Activated naive CD4-positive, alpha-beta T cell treated with anti-CD3 and anti-CD28 coated beads, Interleukin-2, amount 50 U/mL, for 16 hours (primary cell): ENCODE measurements around the gene CALR3.
"Not testable (repeated sequence)": the region's sequence is repeated elsewhere in the genome, so short reads cannot be mapped to it uniquely, and the experiment has no call there.

Experiments used
- DNase-seq: peaks from one replicate; pipeline ENCODE4 v3.0.0-alpha.2; 2020

The CALR3 gene

DNA sequence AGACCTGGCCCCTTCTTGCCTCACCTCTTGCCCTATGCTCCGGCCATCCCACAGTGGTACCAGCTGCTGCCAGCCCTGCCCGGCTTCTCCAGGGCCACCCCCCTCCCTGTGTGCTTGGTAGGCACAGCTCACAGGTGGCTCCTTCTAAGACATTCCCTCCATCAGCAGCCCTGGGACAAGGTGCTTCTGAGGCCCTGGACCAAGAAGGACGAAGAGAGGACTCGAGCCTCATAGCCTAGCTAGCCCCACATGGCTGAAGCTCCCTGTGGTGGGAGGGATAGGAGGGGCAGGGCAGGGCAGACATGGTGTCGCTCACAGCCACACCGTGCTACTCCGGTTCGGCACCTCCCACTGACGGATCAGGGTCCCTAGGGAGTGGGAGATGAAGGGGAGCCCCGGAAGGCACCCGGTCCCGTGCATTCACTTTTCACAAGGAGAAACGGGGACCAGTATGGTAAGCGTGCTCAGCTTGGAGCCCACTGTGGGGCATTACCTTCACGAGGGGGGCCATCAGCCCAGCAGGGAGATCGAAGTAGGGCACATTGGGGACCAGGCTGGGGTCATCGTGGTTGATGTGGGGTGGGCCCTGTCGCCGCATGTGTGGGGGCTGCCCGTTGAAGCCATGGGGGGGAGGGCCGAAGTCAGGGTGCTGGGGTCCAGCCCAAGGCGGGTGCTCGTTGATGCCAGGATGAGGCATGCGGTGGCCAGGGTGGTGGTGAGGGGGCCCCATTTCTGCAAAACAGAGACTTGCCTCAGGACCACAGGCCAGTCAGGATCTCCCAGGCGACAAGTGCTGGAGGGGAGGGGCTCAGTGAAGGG is 26.8 kb upstream of the CALR3 start:
- DNase-seq = no peak

DNA sequence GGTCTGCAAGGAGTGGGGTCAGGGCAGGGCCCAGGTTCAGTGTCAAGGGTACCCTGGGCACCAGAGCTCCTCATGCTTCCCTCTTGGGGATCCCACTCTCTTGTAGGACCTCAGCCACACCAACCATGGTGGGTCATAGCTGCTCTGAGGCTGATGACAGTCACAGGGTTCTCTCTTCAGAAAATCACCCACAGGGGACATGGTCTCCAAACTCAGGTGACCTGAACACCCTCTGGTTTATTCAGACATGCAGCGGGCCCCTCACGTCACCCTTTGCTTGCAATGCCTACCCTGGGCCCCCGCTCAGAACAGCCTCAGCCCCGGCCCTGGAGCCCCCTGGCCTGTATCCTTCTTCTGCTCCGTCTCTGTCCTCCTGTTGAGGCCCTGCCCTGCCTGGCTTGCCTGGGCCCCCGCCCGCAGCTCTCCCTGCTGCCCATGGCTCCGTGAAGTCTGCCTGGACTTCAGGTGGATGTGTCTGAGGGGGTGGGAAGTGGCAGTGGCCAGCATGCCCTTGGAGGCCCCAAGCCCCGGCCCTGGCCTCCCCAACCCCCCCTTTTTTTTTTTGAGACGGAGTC is 25.8 kb upstream of the CALR3 start:
- no peak for DNase-seq

DNA sequence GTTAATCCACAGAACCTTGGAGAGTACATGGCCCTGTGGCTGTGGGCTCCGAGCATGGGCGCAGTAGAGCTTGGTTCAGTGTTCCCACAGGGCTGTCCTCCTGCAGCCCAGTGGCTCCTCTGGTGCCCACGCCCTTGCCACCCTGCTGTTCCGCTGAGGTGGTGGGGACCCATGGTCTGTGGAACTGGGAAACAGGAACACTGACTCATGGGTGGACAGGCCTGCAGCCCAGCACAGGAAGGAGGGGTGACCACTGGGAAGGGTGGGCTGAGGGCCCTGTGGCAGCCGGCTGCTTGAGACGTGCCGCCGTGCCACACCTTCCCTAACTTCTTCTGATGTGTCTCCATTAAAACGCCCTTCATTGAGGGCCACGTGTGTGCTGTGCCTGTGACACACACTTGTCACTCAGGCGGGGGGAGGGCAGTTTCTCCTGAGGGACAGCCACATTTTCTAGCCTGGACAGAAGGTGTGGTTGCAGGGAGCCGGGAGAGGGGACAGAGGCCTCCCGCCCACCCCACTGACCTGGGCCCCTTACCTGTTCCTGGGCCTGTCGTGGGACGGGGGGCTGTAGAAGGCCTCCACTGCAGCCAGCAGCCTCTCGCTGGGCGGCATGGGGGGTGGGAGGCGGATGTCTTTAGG is 25.1 kb upstream of the CALR3 start:
- DNase-seq = no peak

DNA sequence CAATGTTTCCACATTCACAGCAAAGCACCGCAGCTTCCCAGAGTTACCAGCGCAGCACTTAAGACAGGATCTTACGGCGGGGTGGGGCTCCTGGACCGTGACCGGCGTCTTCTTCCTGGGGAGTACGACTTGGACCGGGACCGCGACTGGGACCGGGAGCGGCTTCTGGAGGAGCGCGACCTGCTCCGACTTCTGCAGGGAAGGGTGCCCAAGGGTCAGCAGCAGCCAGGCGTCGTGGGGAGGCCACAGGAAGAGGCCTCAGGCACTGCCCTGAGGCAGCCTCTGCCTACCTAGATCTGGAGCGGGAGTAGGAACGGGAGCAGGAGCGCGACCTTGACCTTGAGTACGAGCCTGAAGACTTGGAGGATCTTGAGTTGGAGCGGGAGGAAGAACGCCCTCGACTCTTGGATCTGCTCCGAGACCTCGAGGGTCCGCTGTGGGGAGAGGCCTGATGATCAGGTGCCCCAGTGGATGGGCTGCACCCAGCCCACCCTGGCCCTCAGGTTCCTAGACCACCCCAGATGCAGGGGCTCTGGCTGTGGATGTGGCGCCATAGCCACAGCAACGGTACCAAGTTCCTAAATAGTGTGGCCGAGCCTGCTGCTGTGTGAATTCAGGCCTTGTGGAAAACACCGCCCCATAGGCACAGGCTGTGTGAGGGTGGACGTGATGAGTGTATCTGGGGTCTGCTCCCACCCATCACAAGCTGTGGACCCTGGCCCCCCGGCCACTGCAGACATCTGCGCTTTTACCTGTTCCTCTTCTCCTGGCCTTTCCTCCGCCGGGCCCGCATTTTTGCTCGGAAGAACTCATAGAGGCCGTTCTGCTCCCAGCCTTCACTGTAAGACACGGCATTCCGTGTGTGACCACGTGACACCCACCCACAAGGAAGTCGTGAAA is 24.4 kb upstream of the CALR3 start:
- no peak for DNase-seq

DNA sequence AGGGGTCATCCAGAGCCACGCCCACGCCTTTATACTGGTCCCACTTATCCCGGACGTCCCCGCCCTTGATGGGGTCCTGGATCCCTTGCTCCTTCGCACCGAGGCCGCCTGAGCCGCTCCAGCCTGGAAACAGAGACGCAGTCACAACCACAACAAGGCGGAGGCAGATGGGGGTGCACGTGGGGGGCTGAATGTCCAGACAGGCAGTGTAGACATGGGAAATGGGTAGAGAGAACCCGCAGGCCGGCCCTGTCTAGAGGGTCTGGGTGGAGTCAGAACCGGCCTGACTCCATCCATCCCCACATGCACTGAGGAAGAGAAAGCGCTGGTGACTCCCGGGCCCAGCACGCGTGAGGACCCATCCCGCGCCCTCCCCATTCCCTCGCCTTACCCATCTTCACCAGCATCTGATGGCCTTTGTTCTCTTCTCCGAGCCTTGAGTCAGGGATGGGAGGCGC is 23.3 kb upstream of the CALR3 start:
- no peak for DNase-seq

DNA sequence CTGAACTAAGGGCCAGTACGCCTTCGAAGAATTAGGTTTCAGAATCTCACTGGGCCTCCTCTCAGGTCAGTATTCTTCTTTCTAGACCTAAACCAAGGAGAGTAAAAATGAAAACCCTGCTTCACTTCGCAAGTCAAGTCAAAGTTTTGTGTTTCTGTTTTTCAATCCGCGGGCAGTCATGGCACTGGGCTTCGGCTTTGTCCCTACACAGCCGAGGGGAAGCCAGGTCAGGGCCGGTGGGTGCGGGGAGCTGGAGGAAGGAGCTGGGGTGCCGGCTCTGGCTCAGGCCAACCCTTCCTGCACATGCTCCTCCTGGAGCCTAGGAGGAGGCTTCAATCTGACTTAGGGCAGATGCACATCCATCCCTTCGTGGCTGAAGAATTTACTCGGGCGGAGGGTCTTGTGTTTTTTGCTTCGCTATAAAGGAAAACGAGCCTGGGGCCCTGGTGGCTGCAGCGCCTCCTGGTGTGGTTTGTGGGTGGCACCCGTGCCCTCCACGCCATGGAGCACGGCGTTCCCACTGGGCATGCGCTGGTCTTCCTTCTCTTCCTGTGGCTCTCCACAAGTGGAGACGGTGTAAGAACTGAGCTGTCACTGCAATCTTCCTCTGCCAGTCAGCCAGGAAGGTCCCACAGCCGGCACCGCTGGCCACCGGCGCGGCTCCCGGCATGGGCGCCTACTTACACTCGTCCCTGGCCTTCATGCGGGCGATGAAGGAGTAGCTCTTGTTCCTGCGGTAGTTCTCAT is 22.7 kb upstream of the CALR3 start:
- no peak for DNase-seq

DNA sequence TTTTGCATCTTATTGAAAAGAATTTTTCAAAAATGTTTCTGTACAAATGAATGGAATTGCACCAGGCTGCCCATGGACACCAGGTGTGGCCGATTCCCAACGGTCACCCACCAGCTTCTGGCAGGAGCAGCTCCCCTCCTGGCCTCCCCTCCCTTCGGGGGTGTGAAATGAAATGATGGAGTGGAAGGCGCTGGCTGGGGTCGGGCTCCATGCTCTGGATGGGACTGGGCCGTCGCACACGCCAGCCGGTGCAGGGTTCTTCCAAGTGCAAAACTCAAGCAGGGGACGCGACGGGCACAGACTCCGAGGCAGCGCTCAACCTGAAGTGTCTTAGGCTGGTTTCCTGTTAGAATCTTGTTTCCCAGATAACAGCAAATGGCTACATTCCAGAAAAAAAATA is 22.1 kb upstream of the CALR3 start:
- no peak for DNase-seq

DNA sequence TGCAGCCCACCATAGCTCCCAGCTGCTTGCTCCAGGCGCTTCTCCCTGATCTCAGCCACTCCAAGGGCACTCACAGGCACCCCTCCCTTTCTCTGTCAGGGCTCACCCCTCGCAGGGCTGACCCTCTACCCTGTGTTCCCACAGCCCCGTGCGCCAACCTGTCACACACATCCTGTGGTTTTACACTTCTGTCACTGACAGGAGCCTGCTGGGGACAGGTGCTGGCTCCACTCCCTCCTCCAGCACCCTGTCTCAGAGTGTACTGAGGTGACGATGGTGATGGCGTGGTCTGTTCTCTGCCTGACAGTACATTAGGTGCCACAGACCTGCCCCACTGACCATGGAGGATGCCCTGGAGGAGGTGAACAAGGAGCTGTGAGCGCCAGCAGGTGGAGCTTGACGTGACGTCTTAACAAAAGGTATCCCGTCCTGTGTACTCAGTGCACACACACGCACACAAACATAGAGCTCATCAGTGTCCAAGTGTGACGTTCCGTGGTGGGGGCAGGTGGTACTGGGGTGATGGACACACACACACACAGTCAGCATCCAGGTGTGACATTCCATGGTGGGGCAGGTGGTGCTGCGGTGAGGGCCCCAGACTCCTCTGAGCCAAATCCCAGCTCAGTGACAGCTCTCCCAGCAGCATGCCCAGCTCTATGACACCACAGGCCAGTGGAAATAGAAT is 21.1 kb upstream of the CALR3 start:
- no peak for DNase-seq

DNA sequence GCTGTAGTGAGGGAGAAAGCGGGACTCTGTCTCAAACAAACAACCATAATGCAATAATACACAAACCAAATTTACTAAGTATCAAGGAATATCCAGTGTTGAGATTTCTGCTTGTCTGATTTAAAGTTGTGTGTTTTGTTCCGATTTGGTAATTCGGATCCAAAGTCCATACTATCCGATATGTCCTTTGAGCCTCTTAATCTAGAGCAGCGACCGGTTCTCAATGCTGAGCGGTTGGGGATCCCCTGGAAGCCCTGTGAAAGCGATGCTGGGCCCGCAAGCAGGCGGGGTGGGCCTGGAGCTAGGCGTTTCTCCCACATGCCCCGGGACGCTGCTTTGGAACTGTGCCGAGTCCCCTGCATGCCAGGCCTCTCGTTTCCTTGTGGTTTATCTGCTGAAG is 20.4 kb upstream of the CALR3 start:
- DNase-seq = no peak

DNA sequence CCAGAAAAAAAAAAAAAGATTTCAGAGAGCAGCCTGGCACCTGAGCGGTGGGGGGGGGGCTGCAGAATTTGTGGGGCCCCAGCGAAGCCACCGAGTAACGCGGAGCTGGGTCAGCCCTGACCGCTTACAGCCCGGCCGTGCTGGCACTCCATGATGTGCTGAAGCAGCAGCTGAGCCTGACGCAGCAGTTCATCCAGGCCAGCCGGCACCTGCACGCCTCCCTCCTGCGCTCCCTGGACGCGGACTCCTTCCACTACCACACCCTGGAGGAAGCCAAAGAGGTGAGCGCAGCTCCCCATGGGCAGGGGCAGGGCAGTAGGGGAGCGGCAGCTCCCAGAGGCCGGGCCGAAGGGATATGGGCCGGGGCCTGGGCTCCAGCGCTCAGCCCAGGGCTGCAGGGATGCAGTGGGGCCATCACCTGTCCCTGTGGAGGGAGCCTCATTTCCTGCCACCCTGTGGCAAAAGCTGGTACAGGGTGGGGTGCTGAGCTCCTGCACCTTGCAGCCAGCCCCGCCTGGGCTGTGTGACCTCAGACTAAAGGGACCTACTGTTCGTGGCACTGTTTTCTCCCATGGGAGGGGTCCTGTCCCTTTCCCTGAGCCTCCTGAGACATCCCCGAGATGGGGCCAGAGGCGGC is 18.5 kb upstream of the CALR3 start:
- DNase-seq = no peak

DNA sequence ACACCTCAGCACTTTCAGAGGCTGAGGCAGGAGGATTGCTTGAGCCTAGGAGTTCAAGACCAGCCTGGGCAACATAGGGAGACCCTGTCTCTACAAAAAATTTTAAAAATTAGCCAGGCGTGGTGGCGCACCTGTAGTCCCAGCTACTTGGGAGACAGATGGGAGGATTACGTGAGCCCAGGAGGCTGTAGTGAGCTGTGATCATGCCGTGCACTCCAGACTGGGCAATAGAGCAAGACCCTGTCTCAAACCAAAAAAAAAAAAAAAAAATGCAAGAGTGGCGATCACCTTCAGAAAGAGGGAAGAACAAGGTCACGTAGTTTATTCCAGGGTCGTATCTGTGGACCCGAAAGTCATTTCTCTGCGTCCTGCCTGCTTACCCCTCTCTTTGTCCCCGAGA is 16.6 kb upstream of the CALR3 start:
- DNase-seq = not testable (repeated sequence)

DNA sequence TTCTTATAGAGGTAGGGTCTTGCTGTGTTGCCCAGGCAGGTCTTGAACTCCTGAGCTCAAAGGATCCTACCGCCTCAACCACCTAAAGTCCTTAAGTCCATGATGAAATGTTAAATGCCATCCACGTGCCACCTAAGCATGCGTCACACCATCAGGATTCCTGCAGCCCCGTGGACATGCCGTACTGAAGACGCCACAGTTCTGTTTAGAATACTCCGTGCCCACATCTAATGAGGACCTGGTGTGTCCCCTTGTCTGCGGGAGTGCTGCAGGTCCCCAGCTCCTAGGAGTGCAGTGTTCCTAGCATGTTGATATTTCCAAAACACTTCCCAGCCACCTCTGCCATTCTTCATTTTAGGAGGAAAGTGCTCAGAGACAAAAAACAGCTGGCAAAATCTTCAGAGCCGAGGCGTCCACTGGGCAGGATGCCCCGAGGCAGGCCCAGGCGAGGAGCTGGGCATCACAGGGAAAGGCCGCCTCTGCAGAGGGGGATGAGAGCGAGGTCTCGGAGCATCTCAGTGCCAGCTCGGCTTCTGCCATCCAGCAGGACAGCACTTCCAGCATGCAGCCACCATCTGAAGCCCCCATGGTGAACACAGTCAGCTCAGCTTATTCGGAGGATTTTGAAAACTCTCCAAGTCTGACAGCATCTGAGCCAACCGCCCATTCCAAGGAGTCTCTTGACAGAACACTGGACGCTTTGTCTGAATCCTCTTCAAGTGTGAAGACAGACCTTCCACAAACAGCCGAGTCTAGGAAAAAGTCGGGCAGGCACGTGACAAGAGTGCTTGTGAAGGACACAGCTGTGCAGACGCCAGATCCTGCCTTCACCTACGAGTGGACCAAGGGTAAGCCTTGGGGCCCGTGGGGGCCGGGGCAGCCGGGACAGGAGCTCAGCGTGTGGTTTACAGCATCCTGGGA is 13.4 kb upstream of the CALR3 start:
- DNase-seq = no peak

DNA sequence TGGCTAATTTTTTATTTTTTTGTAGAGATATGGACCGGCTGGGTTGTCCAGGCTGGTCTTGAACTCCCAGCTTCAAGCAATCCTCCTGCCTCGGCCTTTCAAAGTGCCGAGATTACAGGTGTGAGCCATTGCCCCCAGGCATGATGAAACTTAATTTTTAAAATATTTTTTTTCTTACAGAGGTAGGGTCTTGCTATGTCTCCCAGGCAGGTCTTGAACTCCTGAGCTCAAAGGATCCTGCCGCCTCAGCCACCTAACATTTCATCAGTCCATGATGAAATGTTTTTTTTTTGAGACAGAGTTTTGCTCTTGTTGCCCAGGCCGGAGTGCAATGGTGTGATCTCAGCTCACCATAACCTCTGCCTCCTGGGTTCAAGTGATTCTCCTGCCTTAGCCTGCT is 12.6 kb upstream of the CALR3 start:
- DNase-seq = no peak

DNA sequence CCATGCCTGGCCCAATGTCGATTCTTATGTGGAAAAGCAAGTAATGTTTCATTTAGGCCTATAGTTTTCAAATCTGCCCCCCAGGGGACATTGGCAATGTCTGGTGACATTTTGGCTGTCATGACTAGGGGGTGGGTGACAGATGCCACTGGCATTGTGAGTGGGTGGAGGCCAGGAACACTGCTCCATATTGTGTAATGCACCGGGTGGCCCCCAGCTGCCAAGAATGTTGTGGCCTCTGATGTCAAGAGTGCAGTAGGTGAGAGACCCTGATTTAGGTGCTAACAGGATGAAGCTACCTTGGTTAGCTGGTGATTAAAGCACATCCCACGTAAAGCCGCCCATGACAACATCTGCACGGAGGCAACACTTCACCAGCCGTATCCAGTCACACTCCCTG is 11.0 kb upstream of the CALR3 start:
- no peak for DNase-seq

DNA sequence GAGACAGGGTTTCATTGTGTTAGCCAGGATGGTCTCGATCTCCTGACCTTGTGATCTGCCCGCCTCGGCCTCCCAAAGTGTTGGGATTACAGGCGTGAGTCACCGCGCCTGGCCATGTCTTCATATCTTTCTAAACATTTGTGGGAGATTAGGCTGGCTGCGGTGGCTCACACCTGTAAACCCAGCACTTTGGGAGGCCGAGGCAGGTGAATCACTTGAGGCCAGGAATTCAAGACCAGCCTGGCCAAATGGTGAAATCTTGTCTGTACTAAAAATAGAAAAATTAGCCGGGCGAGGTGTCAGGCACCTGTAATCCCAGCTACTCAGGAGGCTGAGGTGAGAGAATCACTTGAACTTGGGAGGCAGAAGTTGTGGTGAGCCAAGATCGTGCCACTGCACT is 10.2 kb upstream of the CALR3 start:
- not testable (repeated sequence) for DNase-seq

DNA sequence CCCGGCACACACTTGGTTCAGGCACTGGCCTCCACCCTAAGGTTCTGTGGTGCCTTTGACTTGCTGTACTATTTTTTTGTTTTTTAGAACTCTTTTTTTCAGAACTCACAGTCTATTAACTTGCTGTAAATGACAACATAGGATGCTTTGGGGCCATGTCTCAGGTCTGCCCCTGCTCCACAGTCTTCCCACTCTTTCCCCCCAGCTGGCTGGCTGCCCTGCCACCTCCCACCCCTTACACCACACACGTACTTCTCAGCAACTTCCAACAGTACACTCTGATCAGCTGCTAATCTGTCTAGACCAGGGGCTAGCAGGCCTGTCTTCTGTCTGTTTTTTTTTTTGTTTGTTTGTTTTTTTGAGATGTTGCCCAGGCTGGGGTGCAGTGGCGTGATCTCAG is 8.3 kb upstream of the CALR3 start:
- no peak for DNase-seq

DNA sequence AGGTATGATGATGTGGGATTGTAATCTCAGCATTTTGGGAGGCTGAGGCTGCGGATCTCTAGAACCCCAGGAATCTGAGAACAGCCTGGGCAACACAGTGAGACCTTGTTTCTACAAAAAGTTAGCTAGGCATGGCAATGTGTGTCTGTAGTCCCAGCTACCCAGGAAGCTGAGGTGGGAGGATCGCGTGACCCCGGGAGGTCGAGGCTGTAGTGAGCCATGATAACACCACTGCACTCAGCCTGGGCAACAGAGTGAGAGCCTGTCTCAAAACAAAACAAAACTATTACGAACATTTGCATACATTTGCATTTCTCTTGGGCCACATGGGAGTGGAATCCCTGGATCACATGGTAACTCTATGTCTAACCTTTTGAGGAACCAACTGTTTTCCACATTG is 1.9 kb upstream of the CALR3 start:
- DNase-seq = no peak

DNA sequence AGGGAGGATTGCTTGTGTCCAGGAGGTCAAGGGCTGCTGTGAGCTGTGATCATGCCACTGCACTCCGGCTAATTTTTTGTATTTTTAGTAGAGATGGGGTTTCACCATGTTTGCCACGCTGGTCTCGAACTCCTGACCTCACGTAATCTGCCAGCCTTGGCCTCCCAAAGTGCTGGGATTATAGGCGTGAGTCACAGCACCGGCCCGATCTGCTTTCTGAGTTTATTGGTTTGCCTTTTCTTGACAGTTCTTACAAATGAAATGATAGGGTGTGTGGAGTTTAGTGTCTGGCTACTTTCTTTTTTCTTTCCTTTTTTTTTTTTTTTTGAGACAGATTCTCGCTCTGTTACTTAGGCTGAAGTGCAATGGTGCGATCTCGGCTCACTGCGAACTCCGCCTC is 1.1 kb upstream of the CALR3 start:
- DNase-seq = no peak

DNA sequence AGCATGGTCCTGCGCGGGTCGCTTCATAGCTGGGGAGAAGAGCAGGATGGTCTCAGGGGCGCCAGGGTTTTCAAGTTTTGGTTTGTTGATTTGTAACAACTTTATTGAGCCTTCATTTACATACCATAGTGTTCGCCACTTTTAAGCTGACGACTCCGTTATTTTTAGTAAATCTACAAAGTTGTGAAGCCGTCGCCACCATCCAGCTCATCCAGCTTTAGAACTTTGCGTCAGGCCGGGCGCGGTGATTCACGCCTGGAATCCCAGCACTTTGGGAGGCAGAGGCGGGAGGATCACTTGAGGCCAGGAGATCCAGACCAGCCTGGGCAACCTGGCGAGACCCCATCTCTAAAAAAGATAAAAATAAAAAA is 631 bp upstream of the CALR3 start:
- DNase-seq = no peak

DNA sequence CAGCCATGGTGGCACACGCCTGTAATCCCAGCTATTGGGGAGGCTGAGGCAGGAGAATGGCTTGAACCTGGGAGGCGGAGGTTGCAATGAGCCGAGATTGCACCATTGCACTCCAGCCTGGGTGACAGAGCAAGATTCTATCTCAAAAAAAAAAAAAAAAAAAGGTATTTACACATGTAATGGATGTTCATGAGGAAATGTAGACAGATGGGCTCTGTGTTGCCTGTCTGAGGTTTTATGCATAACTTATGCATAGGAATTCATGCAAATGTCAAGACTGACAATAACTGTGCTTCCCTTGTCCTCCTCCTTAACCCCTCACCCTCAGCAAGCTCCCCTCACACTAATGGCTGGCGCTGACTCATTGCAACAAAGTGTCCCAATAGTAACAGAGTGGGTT is 9.5 kb downstream of the CALR3 start:
- not testable (repeated sequence) for DNase-seq
